H9 (cell line): Measurements from ENCODE around the gene ITPKC. TPM values are rescaled to one million over a fixed set of nuclear protein-coding genes. Genes with fewer than 3 reads are reported as not detected.

Source experiments
- DNase-seq: peaks from one replicate; pipeline ENCODE4 v3.0.0-alpha.2; 2017
- H2AFZ ChIP-seq: one replicate; pipeline ENCODE4 v1.6.1; 2013; ENCODE audit warnings: mild to moderate bottlenecking, low read length, control low read depth, moderate library complexity
- H2AK5ac ChIP-seq: 2 replicates; pipeline ENCODE4 v1.6.1; 2013; ENCODE audit warnings: low read length, control low read depth, mixed read lengths; ENCODE audit not compliant: insufficient read length
- H2BK120ac ChIP-seq: one replicate; pipeline ENCODE4 v1.6.1; 2013; ENCODE audit warnings: low read depth, mild to moderate bottlenecking, low read length, control low read depth, inconsistent platforms; ENCODE audit not compliant: poor library complexity, severe bottlenecking
- H2BK12ac ChIP-seq: 2 replicates; pipeline ENCODE4 v1.6.1; 2013; ENCODE audit warnings: low read length, control low read depth, mixed read lengths, low read depth; ENCODE audit not compliant: insufficient read length
- H2BK15ac ChIP-seq: 2 replicates; pipeline ENCODE4 v1.6.1; 2013; ENCODE audit warnings: low read depth, low read length, control low read depth
- H2BK20ac ChIP-seq: one replicate; pipeline ENCODE4 v1.6.1; 2013; ENCODE audit warnings: low read depth, mild to moderate bottlenecking, low read length, control low read depth, inconsistent platforms; ENCODE audit not compliant: poor library complexity, severe bottlenecking
- H2BK5ac ChIP-seq: 2 replicates; pipeline ENCODE4 v1.6.1; 2013; ENCODE audit warnings: low read length, control low read depth, mixed read lengths; ENCODE audit not compliant: insufficient read length
- H3K14ac ChIP-seq: 2 replicates; pipeline ENCODE4 v1.6.1; 2013; ENCODE audit warnings: low read length, control low read depth; ENCODE audit not compliant: insufficient read depth
- H3K18ac ChIP-seq: 2 replicates; pipeline ENCODE4 v1.6.1; 2013; ENCODE audit warnings: low read depth, mild to moderate bottlenecking, mixed read lengths, low read length, control low read depth; ENCODE audit not compliant: insufficient read length
- H3K23ac ChIP-seq: 2 replicates; pipeline ENCODE4 v1.6.1; 2013; ENCODE audit warnings: low read length, control low read depth, mixed read lengths, low read depth; ENCODE audit not compliant: insufficient read length
- H3K23me2 ChIP-seq: 2 replicates; pipeline ENCODE4 v1.6.1; 2013; ENCODE audit warnings: low read depth, mild to moderate bottlenecking, mixed read lengths, low read length, control low read depth; ENCODE audit not compliant: insufficient read length, poor library complexity, severe bottlenecking
- H3K27ac ChIP-seq: 2 replicates; pipeline ENCODE4 v1.5.1; 2013; ENCODE audit warnings: low read length, control low read depth, mixed read lengths, low read depth; ENCODE audit not compliant: insufficient read length
- H3K27me3 ChIP-seq: 2 replicates; pipeline ENCODE4 v1.6.1; 2013; ENCODE audit warnings: low read length, control low read depth, inconsistent platforms; ENCODE audit not compliant: insufficient read depth
- H3K4ac ChIP-seq: 2 replicates; pipeline ENCODE4 v1.6.1; 2013; ENCODE audit warnings: low read depth, mild to moderate bottlenecking, control low read depth, inconsistent platforms, low read length, moderate library complexity
- H3K4me1 ChIP-seq: 2 replicates; pipeline ENCODE4 v1.6.1; 2013; ENCODE audit warnings: low read length, control low read depth, inconsistent platforms; ENCODE audit not compliant: insufficient read depth
- H3K4me2 ChIP-seq: 2 replicates; pipeline ENCODE4 v1.6.1; 2013; ENCODE audit warnings: low read length, control low read depth, mixed read lengths; ENCODE audit not compliant: insufficient read length, insufficient read depth
- H3K56ac ChIP-seq: 2 replicates; pipeline ENCODE4 v1.6.1; 2013; ENCODE audit warnings: low read depth, mild to moderate bottlenecking, mixed read lengths, low read length, control low read depth; ENCODE audit not compliant: insufficient read length
- H3K79me1 ChIP-seq: 2 replicates; pipeline ENCODE4 v1.6.1; 2013; ENCODE audit warnings: low read depth, mild to moderate bottlenecking, moderate library complexity, low read length, control low read depth, inconsistent platforms; ENCODE audit not compliant: insufficient read depth, poor library complexity, severe bottlenecking
- H3K79me2 ChIP-seq: 2 replicates; pipeline ENCODE4 v1.6.1; 2013; ENCODE audit warnings: low read length, control low read depth, inconsistent platforms; ENCODE audit not compliant: insufficient read depth
- H3K9ac ChIP-seq: 2 replicates; pipeline ENCODE4 v1.6.1; 2013; ENCODE audit warnings: low read length, control low read depth, mixed read lengths; ENCODE audit not compliant: insufficient read length; ENCODE audit errors: extremely low read depth
- H3K9me3 ChIP-seq: one replicate; pipeline ENCODE4 v1.6.1; 2013; ENCODE audit warnings: low read depth, low read length, inconsistent platforms; ENCODE audit not compliant: control insufficient read depth
- H3T11ph ChIP-seq: one replicate; pipeline ENCODE4 v1.6.1; 2013; ENCODE audit warnings: mild to moderate bottlenecking, low read length, control low read depth, inconsistent platforms
- H4K20me1 ChIP-seq: one replicate; pipeline ENCODE4 v1.6.1; 2013; ENCODE audit not compliant: control insufficient read depth, insufficient read length, insufficient read depth
- H4K5ac ChIP-seq: 2 replicates; pipeline ENCODE4 v1.6.1; 2013; ENCODE audit warnings: low read depth, mild to moderate bottlenecking, mixed read lengths, low read length, control low read depth; ENCODE audit not compliant: insufficient read length
- H4K8ac ChIP-seq: replicated peaks from 2 replicates; pipeline ENCODE4 v1.6.1; 2013; ENCODE audit warnings: low read length, control low read depth, mixed read lengths, low read depth; ENCODE audit not compliant: insufficient read length
- H4K91ac ChIP-seq: 2 replicates; pipeline ENCODE4 v1.6.1; 2013; ENCODE audit warnings: low read depth, mild to moderate bottlenecking, moderate library complexity, mixed read lengths, low read length, control low read depth; ENCODE audit not compliant: insufficient read length
- H3K27ac Mint-ChIP-seq, 3 experiments: 2 replicates in 2 of 3; 3 replicates in 1 of 3; pipeline ENCODE4 v1.8.0; 2020 to 2021; ENCODE audit warnings: mixed read lengths in 3 of 3, mild to moderate bottlenecking in 1 of 3, moderate library complexity in 1 of 3
- H3K27me3 Mint-ChIP-seq: 2 replicates; pipeline ENCODE4 v1.8.0; 2021; ENCODE audit warnings: low read depth, mild to moderate bottlenecking, moderate library complexity, mixed read lengths
- H3K36me3 Mint-ChIP-seq, 3 experiments: 2 replicates in 2 of 3; 3 replicates in 1 of 3; pipeline ENCODE4 v1.8.0; 2020 to 2021; ENCODE audit warnings: low read depth in 3 of 3, mixed read lengths in 3 of 3; ENCODE audit not compliant: insufficient read depth in 1 of 3
- H3K4me1 Mint-ChIP-seq, 2 experiments: 2 replicates each; pipeline ENCODE4 v1.8.0; 2020; ENCODE audit warnings: mixed read lengths in 2 of 2
- H3K4me3 Mint-ChIP-seq, 2 experiments: 2 replicates in 1 of 2; 3 replicates in 1 of 2; pipeline ENCODE4 v1.8.0; 2020 to 2021; ENCODE audit warnings: mild to moderate bottlenecking in 2 of 2, mixed read lengths in 2 of 2, moderate library complexity in 1 of 2
- H3K9me3 Mint-ChIP-seq, 2 experiments: 2 replicates in 1 of 2; 3 replicates in 1 of 2; pipeline ENCODE4 v1.8.0; 2020; ENCODE audit warnings: mild to moderate bottlenecking in 2 of 2, mixed read lengths in 2 of 2, moderate library complexity in 1 of 2
- CTCF ChIP-seq: fragments of 200-600 bp; sonication (generic); conservative IDR thresholded peaks from 3 replicates; pipeline ENCODE4 v1.8.0; 2021; ENCODE audit warnings: antibody characterized with exemption, mild to moderate bottlenecking
- WGBS: extraction: QIAGEN DNeasy Blood & Tissue Kit; methylation state at CpG from one replicate; pipeline ENCODE4 v1.1.7; 2013; ENCODE audit warnings: missing lambda C conversion rate, low lambda C conversion rate, mixed read lengths; ENCODE audit not compliant: insufficient read length; ENCODE audit errors: extremely low coverage; 5-methylcytosine and 5-hydroxymethylcytosine counted together
- total RNA-seq: library from RNA; stranded (reverse); gene quantifications from 2 replicates; pipeline ENCODE4 v1.2.1, GENCODE V29; 2021

The ITPKC gene
- total RNA-seq, 1 experiment from 2014 or later = 11.2 TPM

- peaks cover 31 to 69% (median 67%) of the 10 kb centered on the region in 3 experiments for H3K36me3 Mint-ChIP-seq
- no peak overlapping the region for H2BK15ac ChIP-seq
- no peaks in the 10 kb centered on the region for H3K4me1 ChIP-seq
- no peak overlapping the region for H3T11ph ChIP-seq
- no peak overlapping the region for H3K23ac ChIP-seq
- H3K9ac ChIP-seq = no peak overlapping the region
- H3K56ac ChIP-seq = no peak overlapping the region
- no peaks in the 10 kb centered on the region for H4K20me1 ChIP-seq
- no peak overlapping the region for H2BK12ac ChIP-seq
- no peaks in the 10 kb centered on the region for H3K27me3 ChIP-seq
- H3K14ac ChIP-seq = no peak overlapping the region
- H3K4me3 Mint-ChIP-seq = peak overlapping the region in 1 of 2 experiments; percentile 58; a peak in 1 of 5 replicates
- no peak overlapping the region for H3K4ac ChIP-seq
- no peak overlapping the region for H4K8ac ChIP-seq
- no peaks in the 10 kb centered on the region for H3K79me2 ChIP-seq
- H3K4me2 ChIP-seq = no peak overlapping the region
- no peak overlapping the region for H3K18ac ChIP-seq
- no peak for DNase-seq
- H3K4me1 Mint-ChIP-seq = peaks cover 5 to 10% of the 10 kb centered on the region in 2 experiments; a peak in 3 of 4 replicates
- no CpG with 5 or more reads among the region's 7 CpGs for WGBS
- no peaks in the 10 kb centered on the region for H3K23me2 ChIP-seq
- no peak overlapping the region for H4K5ac ChIP-seq
- no peaks in the 10 kb centered on the region for H3K79me1 ChIP-seq
- peak overlapping the region; percentile 29 to 68 (median 64); a peak in 3 of 7 replicates for H3K27ac Mint-ChIP-seq
- H3K9me3 ChIP-seq = no peaks in the 10 kb centered on the region
- H2BK120ac ChIP-seq = no peak overlapping the region
- H2AFZ ChIP-seq = no peak overlapping the region
- H2AK5ac ChIP-seq = no peak overlapping the region
- H3K27me3 Mint-ChIP-seq = no peaks in the 10 kb centered on the region; the same call in 1 of the 2 replicates
- no peaks in the 10 kb centered on the region for H3K9me3 Mint-ChIP-seq
- TF ChIP-seq CTCF = no peak
- no peak overlapping the region for H3K27ac ChIP-seq
- H2BK5ac ChIP-seq = no peak overlapping the region
- H2BK20ac ChIP-seq = no peak overlapping the region
- no peak overlapping the region for H4K91ac ChIP-seq
Observed at GRCh38 chr19:40705950-40706619, 10.8 kb upstream of the ITPKC start.
